Astrocyte of the cerebellum (primary cell): Measurements from ENCODE around the gene EPC1.

ENCODE experiments used
- DNase-seq: peaks from one replicate; pipeline ENCODE4 v3.0.0-alpha.2; 2011; ENCODE audit warnings: low read depth
- H3K4me3 ChIP-seq: 2 replicates; pipeline ENCODE4 v1.5.1; 2011; ENCODE audit warnings: mild to moderate bottlenecking, low read depth, low read length, moderate library complexity
- CTCF ChIP-seq: IDR thresholded peaks from 2 replicates; pipeline ENCODE4 v1.5.1; 2012; ENCODE audit warnings: low read length, low read depth, moderate library complexity, mild to moderate bottlenecking; ENCODE audit errors: missing control alignments
- in situ Hi-C: cut with HindIII; loops from 2 replicates; pipeline ENCODE4 v1.10.0; 2017; ENCODE audit warnings: low sequenced_read_pairs

The EPC1 gene

GRCh38 chr10:32269343-32270100 lies 77.4 kb downstream of the EPC1 start:
- no peak for DNase-seq
- no peak overlapping the region for H3K4me3 ChIP-seq
- in situ Hi-C loops = no loop called here
- TF ChIP-seq CTCF = no peak

- DNase-seq = no peak
- H3K4me3 ChIP-seq = no peak overlapping the region
- in situ Hi-C loops = no loop called here
- TF ChIP-seq CTCF = no peak
Observed at GRCh38 chr10:32268788-32269187, 78.2 kb downstream of the EPC1 start.

- in situ Hi-C loops = no loop called here
- no peak for TF ChIP-seq CTCF
- no peak overlapping the region for H3K4me3 ChIP-seq
- DNase-seq = no peak
Observed at GRCh38 chr10:32266979-32267378, 80.0 kb downstream of the EPC1 start.

- no peak overlapping the region for H3K4me3 ChIP-seq
- in situ Hi-C loops = no loop called here
Observed at GRCh38 chr10:32266566-32266965, 80.4 kb downstream of the EPC1 start.

GRCh38 chr10:32265756-32266155 lies 81.2 kb downstream of the EPC1 start:
- no peak for DNase-seq
- no peak for TF ChIP-seq CTCF
- no peak overlapping the region for H3K4me3 ChIP-seq
- in situ Hi-C loops = no loop called here

More at GRCh38 chr10:32266566-32266965, 80.4 kb downstream of the EPC1 start:
- no peak for DNase-seq
- TF ChIP-seq CTCF = no peak

- no peak for DNase-seq
- in situ Hi-C loops = no loop called here
Observed at GRCh38 chr10:32263300-32263699, 83.7 kb downstream of the EPC1 start.

More at GRCh38 chr10:32263300-32263699, 83.7 kb downstream of the EPC1 start:
- no peak overlapping the region for H3K4me3 ChIP-seq
- no peak for TF ChIP-seq CTCF
